Lower leg skin (tissue), 4 donors: ENCODE data around the gene RFXANK. TPM values are rescaled to one million over a fixed set of nuclear protein-coding genes. Genes with fewer than 3 reads are reported as not detected.

Experiments used
- DNase-seq, 2 donors: peaks; one replicate each; pipeline ENCODE4 v3.0.0-alpha.2; 2019; ENCODE audit warnings: low spot score in 2 of 2
- H3K4me3 ChIP-seq: fragments of 200-600 bp; sonication (generic); 2 replicates; pipeline ENCODE4 v1.5.1; 2017; ENCODE audit warnings: mild to moderate bottlenecking, low read depth; ENCODE audit not compliant: poor library complexity, severe bottlenecking
- POLR2A ChIP-seq, 2 donors: fragments of 450-650 bp; IDR thresholded peaks; one replicate each; pipeline ENCODE4 v1.6.1; 2016 to 2017; ENCODE audit warnings: antibody characterized with exemption in 2 of 2, mild to moderate bottlenecking in 1 of 2, moderate library complexity in 1 of 2
- WGBS, 2 donors: methylation state at CpG; one replicate each; pipeline ENCODE4 v1.1.5; 2018; 5-methylcytosine and 5-hydroxymethylcytosine counted together
- intact Hi-C: fragments of 100-400 bp; cut with DNase I; formaldehyde crosslinking; loops from one replicate; pipeline ENCODE4 v1.15.0; 2023; ENCODE audit warnings: low total_unique reads
- total RNA-seq, 4 donors: library from RNA; depleted of rRNA; stranded (reverse); fragments of >200 nt; gene quantifications; one replicate each; pipeline ENCODE4 v1.1.0, GENCODE V29; 2016
- TF ChIP-seq, protein P1 (sequence below), 3 donors: fragments of 450-650 bp; IDR thresholded peaks; one replicate each; pipeline ENCODE4 v1.5.1; 2016; ENCODE audit warnings: antibody characterized with exemption in 3 of 3, mild to moderate bottlenecking in 3 of 3, moderate library complexity in 2 of 3

Gene RFXANK
- total RNA-seq, 4 donors from 2014 or later: 40.1 to 59.0 (median 48.8) TPM

DNA sequence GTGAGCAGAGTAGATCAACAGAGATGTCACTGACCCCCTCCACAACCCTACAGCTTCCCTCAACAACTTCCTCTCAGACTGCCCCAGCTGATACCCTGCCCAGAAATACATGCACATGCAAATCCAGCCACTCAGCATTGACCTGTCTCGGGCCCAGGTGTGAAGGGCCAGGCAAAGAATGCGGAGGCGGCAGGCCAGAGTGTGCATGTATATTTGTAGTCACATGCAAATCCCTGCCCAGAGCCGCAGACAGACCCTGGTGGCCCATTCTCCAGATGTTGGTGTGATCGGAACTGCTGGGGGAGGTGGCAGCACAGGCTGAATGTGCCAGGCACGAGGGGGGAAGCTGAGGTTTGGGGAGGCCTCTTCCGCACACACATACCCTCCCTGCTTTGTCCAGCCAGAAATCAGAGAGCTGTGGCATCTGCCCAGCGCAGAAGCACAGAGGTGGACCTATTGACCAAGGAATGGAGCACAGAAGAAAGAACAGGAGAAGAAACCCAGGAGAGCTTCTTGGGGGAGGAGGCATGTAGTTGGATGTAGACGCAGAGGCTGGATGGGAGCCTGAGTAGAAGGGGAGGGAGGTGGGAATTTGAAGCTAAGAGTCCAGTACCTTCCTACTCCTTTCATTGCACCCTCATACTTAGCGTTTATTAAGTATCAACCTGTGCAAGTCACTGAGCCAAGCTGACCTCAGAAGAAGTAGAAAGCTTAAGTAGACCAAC is 36.4 kb upstream of the RFXANK start:
- TF ChIP-seq POLR2A (IDR thresholded peaks at IDR 0.05): no peak
- 98 to 100% methylated on average over 10 of the region's 10 CpGs for WGBS, 2 donors
- no peak overlapping the region for H3K4me3 ChIP-seq
- intact Hi-C loops: no loop called here
- DNase-seq: no peak

DNA sequence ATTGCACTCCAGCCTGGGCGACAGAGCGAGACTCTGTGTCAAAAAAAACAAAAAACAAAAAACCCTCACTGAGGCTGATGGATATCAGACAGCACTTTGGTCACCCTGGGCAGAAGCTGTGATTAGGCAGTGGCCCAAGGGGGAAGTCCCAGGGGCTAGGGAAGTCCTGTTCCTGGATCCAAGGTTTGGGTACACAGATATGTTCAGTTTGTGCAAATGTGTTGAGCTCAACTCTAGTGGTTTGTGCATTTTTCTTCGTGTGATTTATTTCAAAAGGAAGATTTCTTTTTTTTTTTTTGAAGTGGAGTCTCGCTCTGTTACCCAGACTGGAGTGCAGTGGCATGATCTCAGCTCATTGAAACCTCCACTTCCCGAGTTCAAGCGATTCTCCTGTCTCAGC is 34.2 kb upstream of the RFXANK start:
- intact Hi-C loops: no loop called here
- no peak overlapping the region for H3K4me3 ChIP-seq
- DNase-seq: no peak
- 83 to 84% methylated on average over 6 of the region's 6 CpGs for WGBS, 2 donors
- no peak for TF ChIP-seq POLR2A (IDR thresholded peaks at IDR 0.05)
- TF ChIP-seq, protein P1, sequence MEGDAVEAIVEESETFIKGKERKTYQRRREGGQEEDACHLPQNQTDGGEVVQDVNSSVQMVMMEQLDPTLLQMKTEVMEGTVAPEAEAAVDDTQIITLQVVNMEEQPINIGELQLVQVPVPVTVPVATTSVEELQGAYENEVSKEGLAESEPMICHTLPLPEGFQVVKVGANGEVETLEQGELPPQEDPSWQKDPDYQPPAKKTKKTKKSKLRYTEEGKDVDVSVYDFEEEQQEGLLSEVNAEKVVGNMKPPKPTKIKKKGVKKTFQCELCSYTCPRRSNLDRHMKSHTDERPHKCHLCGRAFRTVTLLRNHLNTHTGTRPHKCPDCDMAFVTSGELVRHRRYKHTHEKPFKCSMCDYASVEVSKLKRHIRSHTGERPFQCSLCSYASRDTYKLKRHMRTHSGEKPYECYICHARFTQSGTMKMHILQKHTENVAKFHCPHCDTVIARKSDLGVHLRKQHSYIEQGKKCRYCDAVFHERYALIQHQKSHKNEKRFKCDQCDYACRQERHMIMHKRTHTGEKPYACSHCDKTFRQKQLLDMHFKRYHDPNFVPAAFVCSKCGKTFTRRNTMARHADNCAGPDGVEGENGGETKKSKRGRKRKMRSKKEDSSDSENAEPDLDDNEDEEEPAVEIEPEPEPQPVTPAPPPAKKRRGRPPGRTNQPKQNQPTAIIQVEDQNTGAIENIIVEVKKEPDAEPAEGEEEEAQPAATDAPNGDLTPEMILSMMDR (IDR thresholded peaks at IDR 0.05): no peak

DNA sequence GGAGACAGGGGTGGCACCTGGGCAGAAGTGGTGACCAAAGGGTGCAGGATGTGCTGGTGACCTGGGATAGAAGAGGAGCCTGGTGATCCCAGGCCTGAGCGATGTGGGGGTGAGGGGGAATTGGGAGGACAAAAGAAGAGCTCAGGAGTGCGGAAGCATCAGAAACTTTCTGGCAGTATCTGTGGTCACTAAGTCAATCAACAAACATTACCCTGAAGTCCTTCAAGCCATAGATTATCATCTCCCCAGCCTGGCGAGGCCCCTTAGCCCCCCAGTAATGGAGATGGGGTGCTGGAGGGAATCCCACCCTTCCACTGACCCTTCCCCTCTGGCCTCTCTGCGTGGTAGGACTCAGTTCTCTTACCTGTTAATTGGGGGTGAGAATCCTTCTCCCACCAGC is 32.5 kb upstream of the RFXANK start:
- intact Hi-C loops: no loop called here

DNA sequence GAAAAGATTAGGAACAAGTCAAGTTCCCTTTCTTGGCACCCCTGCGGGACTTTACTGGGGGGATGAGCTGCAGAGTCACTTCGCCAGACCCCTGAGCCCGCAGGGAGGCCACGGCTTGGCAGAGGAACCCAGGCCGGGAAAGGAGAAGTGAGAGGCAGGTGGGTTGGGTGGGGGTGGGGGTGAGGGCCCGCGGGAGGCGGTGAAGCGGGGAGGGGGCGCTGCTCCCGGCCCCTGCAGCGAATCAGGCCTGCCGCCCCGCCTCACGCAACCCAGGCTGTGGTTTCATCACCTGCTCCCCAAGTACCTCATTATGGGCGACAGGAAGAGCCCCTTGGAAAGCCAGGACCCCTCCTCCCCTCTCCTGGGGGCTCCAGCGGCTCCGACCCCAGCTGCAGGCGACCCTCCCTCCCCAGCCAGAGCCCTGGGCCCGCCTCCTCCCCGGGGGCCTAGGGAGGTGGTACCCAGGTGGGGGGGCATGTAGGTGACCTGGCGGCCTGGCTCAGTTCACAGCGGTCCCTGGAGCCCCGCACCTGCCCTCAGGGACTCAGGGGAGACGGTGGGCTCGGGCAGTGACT is 31.5 kb upstream of the RFXANK start:
- no peak for DNase-seq
- intact Hi-C loops: no loop called here
- TF ChIP-seq, protein P1 (IDR thresholded peaks at IDR 0.05): no peak
- TF ChIP-seq POLR2A (IDR thresholded peaks at IDR 0.05): no peak
- 66 to 87% methylated on average over 9 to 26 of the region's 26 CpGs for WGBS, 2 donors
- no peak overlapping the region for H3K4me3 ChIP-seq

More for the DNA sequence above, 32.5 kb upstream of the RFXANK start:
- no peak overlapping the region for H3K4me3 ChIP-seq
- no peak for DNase-seq
- 94 to 95% methylated on average over 4 of the region's 4 CpGs for WGBS, 2 donors
- TF ChIP-seq, protein P1 (IDR thresholded peaks at IDR 0.05): no peak
- no peak for TF ChIP-seq POLR2A (IDR thresholded peaks at IDR 0.05)

DNA sequence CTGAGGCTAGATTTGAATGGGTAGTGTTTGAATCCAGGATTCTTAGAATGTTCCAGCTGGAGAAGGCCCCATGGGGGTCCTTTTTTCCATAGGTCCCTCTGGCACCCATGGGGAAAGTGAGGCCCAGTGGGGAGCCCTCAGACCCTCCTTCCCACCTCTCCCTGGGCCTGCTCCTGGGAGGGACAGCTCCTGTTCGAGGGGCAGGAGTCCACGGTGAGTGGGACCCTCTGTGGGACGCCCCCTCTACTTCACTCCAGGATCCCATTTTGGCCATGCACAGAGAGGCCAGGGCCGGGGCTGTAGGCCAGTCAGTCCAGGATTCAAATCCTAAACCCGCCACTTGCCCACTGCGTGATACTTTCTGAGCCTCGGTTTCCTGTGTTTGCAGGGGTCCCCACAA is 29.6 kb upstream of the RFXANK start:
- H3K4me3 ChIP-seq: no peak overlapping the region
- 86 to 92% methylated on average over 7 of the region's 7 CpGs for WGBS, 2 donors
- TF ChIP-seq, protein P1 (IDR thresholded peaks at IDR 0.05): no peak
- intact Hi-C loops: no loop called here
- DNase-seq: no peak

DNA sequence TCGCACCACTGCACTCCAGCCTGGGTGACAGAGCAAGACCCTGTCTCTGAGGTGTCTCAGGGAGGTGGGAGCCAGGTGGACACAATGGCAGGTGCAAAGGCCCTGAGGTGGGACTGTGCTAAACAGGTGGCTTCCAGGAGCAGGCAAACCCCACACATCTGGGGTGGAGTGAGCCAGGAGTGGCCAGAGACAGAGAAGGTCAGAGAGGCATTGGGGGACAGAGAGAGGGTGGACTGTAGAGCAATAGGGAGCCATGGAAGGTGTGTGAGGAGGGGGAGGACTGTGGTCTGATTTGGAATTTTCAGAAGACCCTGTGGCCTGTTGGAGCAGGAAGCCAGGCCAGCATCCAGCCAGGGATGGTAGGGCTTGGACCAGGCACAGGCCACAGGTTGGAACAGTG is 26.7 kb upstream of the RFXANK start:
- TF ChIP-seq, protein P1 (IDR thresholded peaks at IDR 0.05): no peak
- no peak for TF ChIP-seq POLR2A (IDR thresholded peaks at IDR 0.05)
- WGBS, 2 donors: 100% methylated on average over 1 of the region's 1 CpG
- intact Hi-C loops: no loop called here
- no peak overlapping the region for H3K4me3 ChIP-seq
- DNase-seq: no peak
